DMS153 treated with DMSO at 0.1 percent for 48 hours (cell line): ENCODE results near the gene AHSG.
A peak's percentile ranks its signal among the peaks of the same experiment; 100 is the strongest.

Source experiments
- DNase-seq: peaks from one replicate; lab custom pipeline; 2025; ENCODE audit not compliant: unreplicated experiment; lab: John Stamatoyannopoulos, UW

AHSG gene

GRCh38 chr3:186592682-186593081 lies 20.2 kb upstream of the AHSG start:
- DNase-seq, result no peak

DNA sequence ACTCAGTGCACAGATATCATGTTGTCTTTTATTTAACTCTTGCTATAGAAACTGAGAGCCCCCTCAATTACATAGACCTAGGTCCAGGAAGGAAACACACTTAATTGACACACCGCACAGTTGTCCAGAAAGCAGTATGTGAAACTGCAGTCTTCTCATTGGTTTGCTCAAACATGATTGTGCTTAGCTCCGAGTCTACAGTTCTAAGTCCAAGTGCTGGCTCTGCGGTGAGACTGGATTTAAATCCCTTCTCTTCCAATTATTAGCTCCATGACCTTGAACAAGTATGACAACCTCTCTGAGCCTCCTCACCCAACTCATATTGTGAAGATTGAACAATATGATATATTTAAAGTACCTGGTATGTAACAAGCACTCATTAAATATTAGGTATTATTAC lies 19.0 kb upstream of the AHSG start:
- DNase-seq, result no peak

DNA sequence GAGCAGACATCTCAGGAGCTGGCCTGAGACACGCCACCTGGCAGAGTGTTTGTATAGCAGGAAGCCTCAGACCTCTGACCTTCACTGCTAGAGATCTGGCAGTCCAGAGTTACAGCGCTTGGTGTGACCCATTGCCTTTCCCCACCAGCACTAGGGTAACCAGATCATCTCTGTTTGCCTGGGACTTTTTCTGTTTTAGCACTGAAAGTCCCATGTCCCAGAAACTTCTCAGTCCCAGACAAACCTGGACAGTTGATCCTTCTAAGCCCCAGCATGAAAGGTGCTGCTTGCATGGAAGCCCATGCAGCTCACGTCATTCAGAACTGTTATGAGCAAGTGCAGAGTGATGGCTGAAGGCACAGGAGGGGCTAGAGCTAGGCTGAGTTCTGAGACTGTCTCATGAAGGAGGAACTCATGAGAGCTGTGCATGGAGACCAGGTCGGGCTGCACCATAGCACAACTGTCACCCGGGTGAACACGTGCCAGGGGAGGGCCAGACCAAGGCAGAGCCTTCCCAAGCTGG lies 18.2 kb upstream of the AHSG start:
- DNase-seq, result no peak

DNA sequence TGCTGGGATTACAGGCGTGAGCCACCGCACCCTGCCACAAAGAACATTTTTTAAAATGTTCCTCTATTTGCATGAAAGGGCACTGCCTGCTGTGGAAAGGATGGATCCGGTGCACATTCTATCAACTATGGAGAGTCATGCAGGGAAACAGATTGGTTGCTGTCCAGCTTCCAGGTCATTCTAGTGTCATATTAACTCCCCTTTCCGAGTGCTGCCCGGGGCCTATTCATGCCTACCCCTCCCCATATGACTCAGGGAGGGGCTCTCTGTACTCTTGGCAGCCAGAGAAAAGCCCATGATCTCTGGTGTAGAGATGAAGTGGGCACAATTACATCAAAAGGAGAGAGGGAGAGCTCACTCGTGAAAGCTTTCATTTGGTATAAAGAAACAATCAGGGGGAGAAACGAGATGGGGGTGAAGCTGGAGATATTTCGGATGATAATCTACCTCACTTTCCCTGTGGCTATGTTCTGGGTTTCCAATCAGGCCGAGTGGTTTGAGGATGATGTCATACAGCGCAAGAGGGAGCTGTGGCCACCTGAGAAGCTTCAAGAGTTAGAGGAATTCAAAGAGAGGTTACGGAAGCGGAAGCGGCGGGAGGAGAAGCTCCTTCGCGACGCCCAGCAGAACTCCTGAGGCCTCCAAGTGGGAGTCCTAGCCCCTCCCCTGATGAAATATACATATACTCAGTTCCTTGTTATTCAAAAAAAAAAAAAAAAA lies 16.1 kb upstream of the AHSG start:
- DNase-seq, result no peak

GRCh38 chr3:186598108-186598784 lies 14.6 kb upstream of the AHSG start:
- DNase-seq, result no peak

- DNase-seq, result no peak
Measured at GRCh38 chr3:186598794-186599141, 14.1 kb upstream of the AHSG start.

DNA sequence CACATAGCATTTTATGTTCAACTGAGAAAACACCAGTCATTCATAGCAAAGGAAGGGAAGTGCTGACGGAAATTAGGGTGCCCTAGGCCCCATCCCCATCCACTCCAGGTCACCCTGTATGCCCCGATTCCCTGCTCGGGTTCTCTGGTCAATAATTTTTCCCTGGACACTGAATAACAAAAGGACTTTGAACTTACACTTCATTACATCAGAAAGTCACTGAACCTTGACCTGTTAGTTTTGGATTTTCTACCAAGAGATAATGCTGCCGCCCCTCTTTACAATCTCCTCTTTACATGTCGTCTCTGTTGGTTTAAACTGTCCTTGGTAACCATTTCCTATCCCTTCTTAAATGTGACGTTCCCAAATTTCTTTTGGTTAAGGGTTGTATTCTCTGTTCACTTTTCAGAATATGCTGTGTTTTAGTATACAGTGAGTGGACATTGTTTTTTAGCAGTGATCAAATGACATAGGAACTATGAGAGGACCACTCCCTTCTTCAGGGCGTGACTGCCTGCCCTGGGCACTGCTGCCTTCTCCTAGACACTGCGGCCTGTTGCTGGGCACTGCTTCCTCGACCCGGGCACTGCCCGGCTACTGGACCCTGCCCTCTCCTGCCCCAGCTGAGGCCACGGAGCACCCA lies 13.6 kb upstream of the AHSG start:
- DNase-seq, result no peak

- no peak for DNase-seq
Measured at GRCh38 chr3:186599785-186600166, 13.1 kb upstream of the AHSG start.

DNA sequence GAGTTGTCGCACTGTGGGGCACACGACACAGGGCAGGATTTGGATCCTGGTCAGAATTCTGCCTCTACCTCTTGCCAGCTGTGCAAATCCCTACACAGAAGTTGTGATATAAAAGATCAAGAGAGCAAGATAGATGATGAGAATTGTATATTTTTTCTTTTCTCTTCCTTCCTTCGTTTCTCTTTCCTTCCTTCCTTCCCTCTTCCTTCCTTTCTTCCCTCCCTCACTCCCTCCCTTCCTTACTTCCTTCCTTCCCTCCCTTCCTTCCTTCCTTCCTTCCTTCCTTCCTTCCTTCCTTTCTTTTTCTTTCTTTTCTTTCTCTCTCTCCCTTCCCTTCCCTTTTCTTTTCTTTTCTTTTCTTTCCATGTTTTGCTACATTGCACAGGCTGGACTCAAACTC lies 12.0 kb upstream of the AHSG start:
- no peak for DNase-seq

GRCh38 chr3:186603159-186603558 lies 9.7 kb upstream of the AHSG start:
- no peak for DNase-seq

DNA sequence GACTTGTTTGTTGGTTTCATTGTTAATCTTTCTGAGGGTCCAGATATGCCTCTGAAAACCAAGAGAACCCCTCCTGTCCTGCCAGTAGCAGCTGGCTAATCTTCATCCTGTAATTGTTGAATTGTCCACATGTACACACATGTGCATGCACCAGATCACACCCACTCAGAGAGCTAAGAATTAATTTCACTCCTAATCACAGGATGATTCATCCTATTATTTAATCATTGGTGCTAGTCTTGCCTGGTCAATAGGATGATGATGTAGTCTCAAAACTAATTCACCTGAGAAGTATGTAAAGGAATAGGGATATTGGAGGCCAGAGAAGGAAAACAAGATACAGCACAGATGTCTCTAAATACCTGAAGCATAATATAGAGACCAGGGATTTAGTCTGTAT lies 7.8 kb upstream of the AHSG start:
- no peak for DNase-seq

DNA sequence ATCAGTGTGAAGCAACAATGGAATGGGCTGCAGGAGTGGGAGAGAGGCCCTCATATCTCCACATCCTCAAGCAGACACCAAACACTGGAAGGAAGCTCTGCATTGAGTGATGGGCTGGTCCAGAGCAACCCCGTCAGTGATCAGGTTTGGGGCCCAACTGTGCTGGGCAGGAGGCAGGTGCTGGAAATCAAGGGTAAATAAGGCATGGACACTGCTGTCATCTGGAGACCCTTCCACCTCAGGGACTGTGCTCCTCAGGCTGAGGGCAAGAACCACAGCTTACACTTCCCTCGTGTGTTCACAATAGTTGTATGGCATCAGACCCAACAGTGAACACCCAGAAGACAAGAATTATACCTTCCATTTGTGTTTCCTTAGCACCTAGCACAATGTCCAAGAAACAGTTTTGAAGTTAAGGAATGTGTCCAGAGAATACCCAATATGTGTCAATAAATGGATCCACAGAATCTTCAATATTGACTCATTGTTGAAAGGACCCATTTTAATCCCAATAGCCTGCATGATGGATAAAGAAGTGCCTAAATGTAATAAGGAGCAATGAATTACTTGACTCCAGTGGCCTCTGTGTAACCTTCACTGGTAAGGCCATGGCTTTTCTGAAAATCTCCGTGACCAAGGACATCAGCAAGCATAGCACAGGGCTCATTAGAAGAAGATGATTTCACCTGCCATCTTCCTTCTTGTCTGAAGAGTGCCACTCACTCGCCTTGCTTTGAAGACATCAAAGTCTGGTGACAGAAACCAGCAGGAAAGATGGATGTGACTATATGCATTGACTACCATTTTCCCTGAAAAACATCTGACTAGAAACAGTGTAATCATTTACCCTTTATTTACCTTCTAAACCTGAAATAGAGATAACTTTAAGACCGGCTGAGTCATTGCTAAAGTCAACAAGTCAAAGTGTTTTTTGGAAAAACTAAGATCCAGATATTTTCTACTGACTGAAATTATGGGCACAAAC lies 7.0 kb upstream of the AHSG start:
- no peak for DNase-seq

GRCh38 chr3:186608624-186609215 lies 4.1 kb upstream of the AHSG start:
- no peak for DNase-seq

DNA sequence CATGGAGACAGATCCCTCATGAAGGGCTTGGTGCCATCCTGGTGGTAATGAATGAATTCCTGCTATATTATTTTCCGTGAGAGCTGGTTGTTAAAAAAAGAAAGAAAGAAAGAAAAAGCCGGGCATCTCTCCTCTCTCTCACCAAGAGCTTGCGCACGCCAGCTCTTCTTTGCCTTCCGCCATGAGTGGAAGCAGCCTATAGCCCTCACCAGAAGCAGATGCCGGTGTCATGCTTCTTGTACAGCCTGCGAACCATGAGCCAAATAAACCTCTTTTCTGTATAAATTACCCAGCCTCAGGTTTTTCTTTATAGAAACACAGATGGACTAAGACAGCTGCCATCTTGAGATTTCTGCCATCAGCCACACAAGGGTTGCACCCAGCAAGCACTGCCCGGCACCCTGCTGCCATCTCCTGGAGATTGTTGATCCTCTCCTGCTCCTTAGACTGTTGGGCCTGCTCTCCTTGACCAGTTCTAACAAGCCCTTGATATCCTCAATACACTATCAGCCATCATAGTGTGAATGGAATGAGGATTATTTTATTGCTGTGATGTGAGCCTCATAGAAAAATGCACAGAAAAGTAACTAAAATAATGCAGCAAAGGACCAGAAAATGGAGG lies 3.5 kb upstream of the AHSG start:
- no peak for DNase-seq

GRCh38 chr3:186612065-186612464 lies 795 bp upstream of the AHSG start:
- DNase-seq, result no peak

DNA sequence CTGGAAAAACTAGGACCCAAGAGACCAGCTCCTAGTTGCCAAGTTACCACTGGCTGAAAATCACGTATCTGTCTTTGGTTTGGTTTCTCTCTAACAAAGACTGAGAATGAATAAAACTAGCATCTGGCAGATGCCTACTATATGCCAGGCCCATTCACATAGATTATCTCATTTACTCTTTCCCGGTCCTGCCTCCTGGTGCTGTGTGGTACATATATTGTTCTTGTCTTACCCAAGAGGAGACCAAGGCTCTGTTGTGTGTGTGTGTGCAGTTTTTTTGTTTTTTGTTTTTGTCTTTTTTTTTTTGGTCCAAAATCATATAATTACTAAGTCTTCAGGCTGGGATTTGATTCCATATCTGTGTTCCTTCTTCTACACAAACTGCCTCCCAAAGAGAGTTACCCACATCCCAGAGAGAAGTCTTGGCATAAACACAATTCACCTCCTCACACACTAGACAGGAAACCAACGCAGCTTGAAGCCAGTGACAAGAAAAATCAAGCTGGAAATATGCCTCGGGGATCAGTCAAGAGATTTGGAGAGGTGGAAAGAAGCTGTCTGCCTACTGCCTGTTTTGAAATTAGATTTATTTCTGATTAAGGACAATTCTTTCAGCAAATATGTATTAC lies 891 bp downstream of the AHSG start:
- no peak for DNase-seq

DNA sequence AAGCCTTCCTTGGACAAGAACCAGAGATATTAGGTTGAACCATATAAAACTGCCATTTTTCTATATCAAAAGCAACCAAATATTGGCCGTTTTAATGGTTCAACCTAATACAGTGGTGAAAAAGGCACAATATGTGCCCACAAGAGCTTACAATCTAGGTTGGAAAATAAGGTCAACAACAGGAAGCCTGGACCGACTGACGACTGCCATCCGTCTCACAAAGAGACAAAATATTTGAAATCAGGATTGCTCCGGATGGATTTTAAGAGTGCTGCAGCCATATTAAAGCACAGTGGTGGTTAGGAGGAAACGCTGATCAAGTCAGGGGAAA lies 1.4 kb downstream of the AHSG start:
- no peak for DNase-seq

DNA sequence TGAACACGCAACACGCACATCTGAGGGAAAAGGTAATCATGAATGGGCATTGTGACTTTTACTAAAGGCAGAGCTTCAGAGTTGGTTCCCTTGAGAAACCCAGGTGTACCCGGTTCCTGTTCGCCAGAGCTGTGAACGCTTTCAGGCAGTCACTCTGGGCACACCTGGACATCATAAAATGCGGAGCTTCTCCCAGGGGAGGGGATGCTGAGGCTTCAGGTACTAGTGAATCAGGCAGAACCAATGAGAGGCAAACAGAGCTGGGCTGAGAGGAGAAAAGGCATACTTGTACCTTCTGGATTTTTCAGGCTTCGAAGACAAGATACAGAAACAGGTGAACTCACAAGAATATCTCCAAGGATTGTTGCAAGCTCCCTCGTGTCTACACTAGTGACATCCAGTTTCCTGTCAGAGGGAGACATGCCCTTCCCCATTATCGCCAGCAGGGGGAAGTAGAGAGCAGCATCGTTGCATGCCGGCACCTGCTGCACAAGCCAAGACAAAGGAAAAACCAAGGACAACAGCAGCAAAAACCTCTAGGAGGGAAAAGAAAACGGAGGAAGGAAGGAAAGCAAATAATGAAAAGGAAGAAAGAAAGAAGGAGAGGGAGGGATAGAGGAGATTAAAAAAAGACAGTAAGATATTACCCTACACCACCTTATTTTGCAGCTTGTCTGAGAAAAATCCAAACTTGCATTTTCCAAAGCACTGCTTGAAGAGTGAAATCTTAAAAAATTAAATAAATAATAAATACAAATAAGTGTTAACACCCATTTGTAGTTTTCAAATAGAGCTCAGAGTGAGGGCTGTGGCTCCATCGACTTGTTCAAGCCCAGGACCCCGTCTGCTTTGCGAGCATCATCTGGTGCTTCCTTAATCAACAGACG lies 2.0 kb downstream of the AHSG start:
- peak; percentile 89 for DNase-seq

- no peak for DNase-seq
Measured at GRCh38 chr3:186616299-186616617, 3.4 kb downstream of the AHSG start.
